Measurements from ENCODE around the gene ZNF407.
"Not testable (repeated sequence)": the region's sequence is repeated elsewhere in the genome, so short reads cannot be mapped to it uniquely, and the experiment has no call there.

The ZNF407 gene

GRCh38 chr18:74963820-74964446 lies 366.3 kb downstream of the ZNF407 start:
- DNase-seq, result peak in 14 of 56 donors; percentile 11 to 50 (median 24)

- DNase-seq, result no peak
Measured at GRCh38 chr18:74965682-74966081, 368.0 kb downstream of the ZNF407 start.

- no peak for DNase-seq
Measured at GRCh38 chr18:74967438-74967837, 369.8 kb downstream of the ZNF407 start.

GRCh38 chr18:74967979-74968378 lies 370.3 kb downstream of the ZNF407 start:
- DNase-seq, result no peak

GRCh38 chr18:74971358-74971757 lies 373.7 kb downstream of the ZNF407 start:
- not testable (repeated sequence) for DNase-seq

GRCh38 chr18:74971776-74972175 lies 374.1 kb downstream of the ZNF407 start:
- not testable (repeated sequence) for DNase-seq

- no peak for DNase-seq
Measured at GRCh38 chr18:74972354-74972753, 374.7 kb downstream of the ZNF407 start.

- DNase-seq, result no peak
Measured at GRCh38 chr18:74975001-74975400, 377.3 kb downstream of the ZNF407 start.

GRCh38 chr18:74976331-74976909 lies 378.8 kb downstream of the ZNF407 start:
- no peak for DNase-seq

GRCh38 chr18:74977041-74977440 lies 379.4 kb downstream of the ZNF407 start:
- no peak for DNase-seq

GRCh38 chr18:74980669-74981068 lies 383.0 kb downstream of the ZNF407 start:
- DNase-seq, result peak in 16 of 56 donors; percentile 10 to 62 (median 22)

- no peak for DNase-seq
Measured at GRCh38 chr18:74981476-74981875, 383.8 kb downstream of the ZNF407 start.

- DNase-seq, result no peak
Measured at GRCh38 chr18:74982946-74983635, 385.4 kb downstream of the ZNF407 start.

- DNase-seq, result no peak
Measured at GRCh38 chr18:74989134-74989533, 391.5 kb downstream of the ZNF407 start.

- DNase-seq, result no peak
Measured at GRCh38 chr18:74990563-74991081, 393.0 kb downstream of the ZNF407 start.

GRCh38 chr18:74994502-74995418 lies 397.1 kb downstream of the ZNF407 start:
- DNase-seq, result no peak

GRCh38 chr18:74995419-74995736 lies 397.7 kb downstream of the ZNF407 start:
- no peak for DNase-seq

- DNase-seq, result no peak
Measured at GRCh38 chr18:74996055-74996454, 398.4 kb downstream of the ZNF407 start.

- no peak for DNase-seq
Measured at GRCh38 chr18:74996996-74997395, 399.3 kb downstream of the ZNF407 start.

- DNase-seq, result no peak
Measured at GRCh38 chr18:75000920-75001319, 403.2 kb downstream of the ZNF407 start.

- DNase-seq, result no peak
Measured at GRCh38 chr18:75003039-75003438, 405.4 kb downstream of the ZNF407 start.
